Fibroblast of lung (primary cell): ENCODE measurements around the gene HNRNPL. TPM values are rescaled to one million over a fixed set of nuclear protein-coding genes. Genes with fewer than 3 reads are reported as not detected.

Experiments used
- DNase-seq, 2 donors: peaks; one replicate each; pipeline versions ENCODE4 v3.0.0 to v3.0.0-alpha.2; 2010; ENCODE audit warnings: low read depth in 2 of 2
- H2AFZ ChIP-seq: 2 replicates; pipeline ENCODE4 v1.5.1; 2012; ENCODE audit warnings: low read length, control low read depth, inconsistent platforms
- H3K27ac ChIP-seq: 2 replicates; pipeline ENCODE4 v1.5.1; 2011; ENCODE audit warnings: low read length, control low read depth; ENCODE audit not compliant: insufficient read depth
- H3K27me3 ChIP-seq: 2 replicates; pipeline ENCODE4 v1.5.1; 2011; ENCODE audit warnings: mild to moderate bottlenecking, low read length; ENCODE audit not compliant: control insufficient read depth, insufficient read depth
- H3K36me3 ChIP-seq: 2 replicates; pipeline ENCODE4 v1.5.1; 2011; ENCODE audit warnings: low read length; ENCODE audit not compliant: control insufficient read depth, insufficient read depth
- H3K4me1 ChIP-seq: 2 replicates; pipeline ENCODE4 v1.5.1; 2011; ENCODE audit warnings: low read length; ENCODE audit not compliant: control insufficient read depth, insufficient read depth; ENCODE audit errors: extremely low read depth
- H3K4me2 ChIP-seq: 2 replicates; pipeline ENCODE4 v1.5.1; 2011; ENCODE audit warnings: low read length, control low read depth; ENCODE audit not compliant: insufficient read depth; ENCODE audit errors: extremely low read depth
- H3K4me3 ChIP-seq, 4 experiments: fragments of 200-600 bp in 1 of 4; sonication (generic) in 1 of 4; replicated peaks in 1 of 4; 2 replicates each; pipeline ENCODE4 v1.5.1; 2011 to 2016; ENCODE audit warnings: low read length in 4 of 4, low read depth in 3 of 4, mild to moderate bottlenecking in 3 of 4, control low read depth in 2 of 4, inconsistent platforms in 1 of 4, mixed read lengths in 1 of 4; ENCODE audit not compliant: insufficient read depth in 1 of 4; ENCODE audit errors: control extremely low read depth in 1 of 4
- H3K79me2 ChIP-seq: 2 replicates; pipeline ENCODE4 v1.5.1; 2012; ENCODE audit warnings: mild to moderate bottlenecking, low read length, inconsistent platforms; ENCODE audit not compliant: control insufficient read depth, insufficient read depth
- H3K9ac ChIP-seq: 2 replicates; pipeline ENCODE4 v1.5.1; 2011; ENCODE audit warnings: mild to moderate bottlenecking, low read length, control low read depth; ENCODE audit not compliant: insufficient read depth
- H3K9me3 ChIP-seq: 2 replicates; pipeline ENCODE4 v1.5.1; 2012; ENCODE audit warnings: low read depth, low read length; ENCODE audit not compliant: control insufficient read depth, insufficient read depth
- H4K20me1 ChIP-seq: 2 replicates; pipeline ENCODE4 v1.5.1; 2011; ENCODE audit warnings: low read length; ENCODE audit not compliant: control insufficient read depth, insufficient read depth; ENCODE audit errors: extremely low read depth
- CTCF ChIP-seq, 2 donors: IDR thresholded peaks in 1 of 2; conservative IDR thresholded peaks in 1 of 2; 1 replicate in 1 of 2; 2 replicates in 1 of 2; pipeline ENCODE4 v1.5.1; 2011 to 2012; ENCODE audit warnings: low read length in 2 of 2, control low read depth in 1 of 2, inconsistent platforms in 1 of 2, low read depth in 1 of 2, mild to moderate bottlenecking in 1 of 2
- EZH2 ChIP-seq: IDR thresholded peaks from 2 replicates; pipeline ENCODE4 v1.5.1; 2012; ENCODE audit warnings: low read length, control low read depth, mild to moderate bottlenecking; ENCODE audit errors: missing control alignments
- polyA plus RNA-seq, 2 donors: library from polyadenylated mRNA; depleted of rRNA in 1 of 2; stranded (reverse) in 1 of 2; unstranded in 1 of 2; fragments of >200 nt; gene quantifications; 2 replicates each; pipeline ENCODE4 v1.2.1, GENCODE V29; 2011 to 2012; ENCODE audit warnings: missing spikeins in 1 of 2
- total RNA-seq: library from RNA; depleted of rRNA; stranded (reverse); fragments of >200 nt; gene quantifications from 2 replicates; pipeline ENCODE4 v1.2.1, GENCODE V29; 2014

HNRNPL gene
- total and polyA plus RNA-seq, 2 donors (not counting 1 experiment from before 2014, with no cell fraction given) = 184 to 189 TPM

DNA sequence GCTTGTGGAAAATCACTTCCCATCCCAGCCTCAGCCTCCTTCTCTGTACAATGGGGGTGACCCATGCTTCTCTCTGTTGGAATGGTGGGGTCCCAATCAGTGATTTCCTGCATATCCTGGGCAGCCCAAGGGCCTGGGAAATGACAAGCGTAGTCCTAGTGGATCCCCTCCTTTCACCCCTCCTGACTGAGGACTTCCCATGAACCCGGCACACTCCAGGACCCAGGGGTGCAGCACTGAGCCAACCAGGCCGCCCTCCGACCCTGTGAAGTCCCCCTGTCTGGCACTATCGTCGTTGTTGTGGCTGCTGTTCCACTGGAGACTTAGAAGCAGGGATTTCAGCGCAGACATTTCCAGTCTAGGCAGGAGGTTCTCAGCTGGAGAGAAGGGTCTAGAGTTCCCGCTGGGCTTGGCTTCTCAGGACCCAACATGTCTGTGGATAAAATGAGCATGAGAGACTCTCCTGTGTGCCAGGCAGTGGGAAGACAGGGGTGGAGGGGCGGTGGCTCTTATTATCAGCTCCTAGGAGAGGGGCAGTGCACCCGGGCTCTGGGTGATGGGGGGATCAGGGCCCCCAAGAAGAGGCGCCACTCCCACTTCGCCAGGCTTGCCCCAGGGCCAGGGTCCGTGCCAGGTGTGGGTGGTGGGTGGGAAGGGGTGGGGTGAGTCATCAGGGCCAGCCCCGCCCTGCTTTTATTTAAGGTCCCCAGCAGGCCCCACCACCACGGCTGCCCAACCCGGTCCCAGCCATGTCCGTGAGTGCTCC lies 61.1 kb downstream of the HNRNPL start, which contains the start of gene LGALS7B:
Gene LGALS7B (plus strand): TSS at position 723 of the 766 bp plus-strand sequence. CDS start 27 bp downstream, at position 750.
- Histone ChIP-seq H3K36me3 (no peaks in the 10 kb centered on the region), H3K9ac (no peak within 1 kb of the TSS), H3K9me3 (no peaks in the 10 kb centered on the region), H3K4me2 (no peak within 1 kb of the TSS), H3K4me3 (no peak within 1 kb of the TSS), H3K27me3 (no peaks in the 10 kb centered on the region), H3K27ac (no peak within 1 kb of the TSS), H3K4me1 (no peaks in the 10 kb centered on the region), H3K79me2 (no peaks in the 10 kb centered on the region), H4K20me1 (no peaks in the 10 kb centered on the region), H2AFZ (no peak within 1 kb of the TSS)
- TF ChIP-seq CTCF (conservative IDR thresholded peaks at IDR 0.05 in 1 of 2, IDR thresholded peaks at IDR 0.05 in 1 of 2; ENCODE audit: low read depth in 1 of 2, low read length in 2 of 2) (no peak), EZH2 (no peak)
- no peak for DNase-seq

DNA sequence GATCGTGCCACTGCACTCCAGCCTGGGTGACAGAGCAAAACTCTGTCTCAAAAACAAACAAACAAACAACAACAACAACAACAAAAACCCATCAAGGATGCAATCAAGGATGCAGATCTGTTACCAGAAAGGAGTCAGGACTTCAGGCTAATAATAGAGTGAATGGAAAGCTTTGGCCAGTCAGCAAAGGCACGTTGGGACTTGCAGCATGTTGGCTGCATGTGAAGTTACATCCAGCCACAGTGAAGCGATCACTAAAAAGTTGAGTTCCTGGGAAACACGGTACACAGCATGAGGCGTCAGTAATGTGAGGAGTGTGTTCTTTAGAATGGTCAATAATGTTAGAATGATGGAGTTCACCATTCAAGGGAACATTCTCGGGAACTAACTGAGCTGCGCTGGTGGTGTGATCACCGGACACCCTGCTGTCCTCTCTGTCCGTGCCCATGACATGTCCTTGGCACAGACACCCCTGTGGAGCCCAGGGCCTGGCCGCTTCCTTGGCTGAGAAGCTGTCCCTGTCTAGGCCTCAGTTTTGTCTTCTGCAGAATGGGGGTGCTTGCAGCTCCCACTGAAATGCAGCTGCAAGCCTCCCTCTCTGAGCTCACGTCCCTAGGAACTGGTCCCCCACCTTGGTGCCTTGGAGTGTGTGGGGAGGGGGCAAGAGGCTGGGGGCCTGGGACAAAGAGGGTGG lies 63.1 kb downstream of the HNRNPL start:
- H3K9ac ChIP-seq = no peak overlapping the region
- H3K27ac ChIP-seq = no peak overlapping the region
- no peaks in the 10 kb centered on the region for H4K20me1 ChIP-seq
- no peak overlapping the region for H2AFZ ChIP-seq
- TF ChIP-seq CTCF (conservative IDR thresholded peaks at IDR 0.05 in 1 of 2, IDR thresholded peaks at IDR 0.05 in 1 of 2; ENCODE audit: low read depth in 1 of 2, low read length in 2 of 2) = no peak
- TF ChIP-seq EZH2 = no peak
- no peaks in the 10 kb centered on the region for H3K9me3 ChIP-seq
- H3K36me3 ChIP-seq = no peaks in the 10 kb centered on the region
- no peak for DNase-seq
- H3K4me2 ChIP-seq = no peak overlapping the region
- H3K4me3 ChIP-seq = no peak overlapping the region
- no peaks in the 10 kb centered on the region for H3K4me1 ChIP-seq
- H3K27me3 ChIP-seq = no peaks in the 10 kb centered on the region
- H3K79me2 ChIP-seq = no peaks in the 10 kb centered on the region

Other genes with a start within 250 kb of the HNRNPL start
- gene MAP4K1, start 232.0 kb downstream of the HNRNPL start, total RNA-seq = under 0.01 and 0.17 TPM in 2 replicates
- 0.09 and 0.12 TPM in 2 replicates for gene MAP4K1, start 232.0 kb downstream of the HNRNPL start, polyA plus RNA-seq
- 198 and 334 TPM in 2 replicates for gene EIF3K, start 230.8 kb downstream of the HNRNPL start, total RNA-seq
- 171 and 280 TPM in 2 replicates for gene EIF3K, start 230.8 kb downstream of the HNRNPL start, polyA plus RNA-seq
- gene ACTN4, start 202.3 kb downstream of the HNRNPL start, total RNA-seq = 65.0 and 127 TPM in 2 replicates
- gene ACTN4, start 202.3 kb downstream of the HNRNPL start, polyA plus RNA-seq = 363 and 683 TPM in 2 replicates
- gene CAPN12, start 105.5 kb downstream of the HNRNPL start, total RNA-seq = 0.26 and 0.50 TPM in 2 replicates
- 0.07 and 0.20 TPM in 2 replicates for gene CAPN12, start 105.5 kb downstream of the HNRNPL start, polyA plus RNA-seq
- gene LGALS7, start 76.5 kb downstream of the HNRNPL start, total RNA-seq = not detected in 2 replicates
- not detected in 2 replicates for gene LGALS7, start 76.5 kb downstream of the HNRNPL start, polyA plus RNA-seq
- gene LGALS7B, start 60.8 kb downstream of the HNRNPL start, total RNA-seq = not detected in 2 replicates
- gene LGALS7B, start 60.8 kb downstream of the HNRNPL start, polyA plus RNA-seq = 0.28 TPM in 1 of 2 replicates, not detected in the other
- not detected in 2 replicates for gene LGALS4, start 37.0 kb downstream of the HNRNPL start, total RNA-seq
- gene LGALS4, start 37.0 kb downstream of the HNRNPL start, polyA plus RNA-seq = not detected in 2 replicates
- gene ECH1, start 18.2 kb downstream of the HNRNPL start, total RNA-seq = 41.1 and 46.4 TPM in 2 replicates
- gene ECH1, start 18.2 kb downstream of the HNRNPL start, polyA plus RNA-seq = 37.8 and 40.0 TPM in 2 replicates
- gene RINL, start 28.3 kb upstream of the HNRNPL start, total RNA-seq = 2.6 and 3.5 TPM in 2 replicates
- gene RINL, start 28.3 kb upstream of the HNRNPL start, polyA plus RNA-seq = 0.59 and 0.86 TPM in 2 replicates
- 50.8 and 51.7 TPM in 2 replicates for gene SIRT2, start 49.6 kb upstream of the HNRNPL start, total RNA-seq
- gene SIRT2, start 49.6 kb upstream of the HNRNPL start, polyA plus RNA-seq = 38.7 and 45.4 TPM in 2 replicates
- gene NFKBIB, start 50.0 kb upstream of the HNRNPL start, total RNA-seq = 8.2 and 10.9 TPM in 2 replicates
- gene NFKBIB, start 50.0 kb upstream of the HNRNPL start, polyA plus RNA-seq = 8.3 and 9.8 TPM in 2 replicates
- gene CCER2, start 62.2 kb upstream of the HNRNPL start, total RNA-seq = not detected in 2 replicates
- gene CCER2, start 62.2 kb upstream of the HNRNPL start, polyA plus RNA-seq = 0.06 TPM in 1 of 2 replicates, not detected in the other
- gene SARS2, start 80.8 kb upstream of the HNRNPL start, total RNA-seq = 5.6 and 10.4 TPM in 2 replicates
- 7.2 and 10.1 TPM in 2 replicates for gene SARS2, start 80.8 kb upstream of the HNRNPL start, polyA plus RNA-seq
- 21.8 and 22.3 TPM in 2 replicates for gene MRPS12, start 81.0 kb upstream of the HNRNPL start, total RNA-seq
- 14.7 and 20.1 TPM in 2 replicates for gene MRPS12, start 81.0 kb upstream of the HNRNPL start, polyA plus RNA-seq
- 25.8 and 26.7 TPM in 2 replicates for gene FBXO17, start 125.8 kb upstream of the HNRNPL start, total RNA-seq
- gene FBXO17, start 125.8 kb upstream of the HNRNPL start, polyA plus RNA-seq = 9.8 and 10.2 TPM in 2 replicates
- gene FBXO27, start 182.6 kb upstream of the HNRNPL start, total RNA-seq = 3.6 and 3.9 TPM in 2 replicates
- 0.83 and 1.6 TPM in 2 replicates for gene FBXO27, start 182.6 kb upstream of the HNRNPL start, polyA plus RNA-seq
- not detected in 2 replicates for gene ACP7, start 234.4 kb upstream of the HNRNPL start, total RNA-seq
- 0.02 TPM in 1 of 2 replicates, not detected in the other for gene ACP7, start 234.4 kb upstream of the HNRNPL start, polyA plus RNA-seq